Activated CD4-positive, alpha-beta memory T cell treated with anti-CD3 and anti-CD28 coated beads, Interleukin-2, amount 10 ng/mL, durations not matched to agents 7 days and 5 days (primary cell): ENCODE measurements around the gene S100A6. TPM values are rescaled to one million over a fixed set of nuclear protein-coding genes. Genes with fewer than 3 reads are reported as not detected.
"Not testable (repeated sequence)": the region's sequence is repeated elsewhere in the genome, so short reads cannot be mapped to it uniquely, and the experiment has no call there.

Experiments
- CTCF ChIA-PET: fragments of 350-600 bp; sonication (Branson Sonifier 250); formaldehyde crosslinking; loops from one replicate; lab custom pipeline; 2021; ENCODE audit warnings: antibody characterized with exemption, inconsistent platforms; lab: Charles Lee
- POLR2A ChIA-PET: fragments of 350-600 bp; sonication (Branson Sonifier 250); formaldehyde crosslinking; loops from one replicate; lab custom pipeline; 2021; ENCODE audit warnings: antibody characterized with exemption; lab: Charles Lee
- DNase-seq: peaks from one replicate; pipeline ENCODE4 v3.0.0-alpha.2; 2020
- H3K27ac Mint-ChIP-seq: one replicate; pipeline ENCODE4 v1.8.0; 2021; ENCODE audit warnings: mild to moderate bottlenecking, mixed read lengths
- H3K27me3 Mint-ChIP-seq: one replicate; pipeline ENCODE4 v1.8.0; 2021; ENCODE audit warnings: mixed read lengths
- H3K36me3 Mint-ChIP-seq: one replicate; pipeline ENCODE4 v1.8.0; 2021; ENCODE audit warnings: low read depth, mixed read lengths
- H3K4me1 Mint-ChIP-seq: one replicate; pipeline ENCODE4 v1.8.0; 2021; ENCODE audit warnings: mixed read lengths
- H3K4me3 Mint-ChIP-seq: one replicate; pipeline ENCODE4 v1.8.0; 2021; ENCODE audit warnings: mild to moderate bottlenecking, mixed read lengths
- H3K9me3 Mint-ChIP-seq: one replicate; pipeline ENCODE4 v1.8.0; 2021; ENCODE audit warnings: mixed read lengths
- total RNA-seq, 2 experiments: library from RNA; stranded (reverse); gene quantifications; one replicate each; pipeline ENCODE4 v1.2.3, GENCODE V29; 2021

S100A6 gene
- total RNA-seq, 2 experiments from 2014 or later: 781 to 799 TPM

DNA sequence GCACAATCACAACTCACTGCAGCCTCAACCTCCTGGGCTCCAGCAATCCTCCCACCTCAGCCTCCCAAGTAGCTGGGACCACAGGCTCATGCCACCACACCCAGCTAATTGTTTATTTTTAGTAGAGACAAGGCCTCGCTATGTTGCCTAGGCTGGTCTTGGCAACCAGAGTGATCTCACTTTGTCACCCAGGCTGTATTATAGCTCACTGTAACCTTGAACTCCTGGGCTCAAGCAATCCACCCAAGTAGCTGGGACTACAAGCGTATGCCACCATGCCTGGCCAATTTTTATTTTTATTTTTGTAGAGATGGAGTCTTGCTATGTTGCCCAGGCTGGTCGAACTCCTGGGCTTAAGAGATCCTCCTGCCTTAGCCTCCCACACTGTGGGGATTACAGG, 26.2 kb upstream of the S100A6 start:
- ChIA-PET POLR2A (interaction anchor here (1.2 to 8.2 kb wide), 3 partner anchors 17 to 28 kb away, joined by 4 to 188 read pairs (median 100); partner anchors contain the start of genes S100A4, S100A5 and S100A6), CTCF (interaction anchor here (0.8 to 5.4 kb wide), 5 partner anchors 9 to 55 kb away, joined by 3 to 99 read pairs (median 3); partner anchors contain the start of gene S100A6)
- not testable (repeated sequence) for H3K27me3 Mint-ChIP-seq, H3K9me3 Mint-ChIP-seq, H3K36me3 Mint-ChIP-seq, H3K4me3 Mint-ChIP-seq, H3K27ac Mint-ChIP-seq, DNase-seq
- H3K4me1 Mint-ChIP-seq: peaks cover 19% of the 10 kb centered on the region

DNA sequence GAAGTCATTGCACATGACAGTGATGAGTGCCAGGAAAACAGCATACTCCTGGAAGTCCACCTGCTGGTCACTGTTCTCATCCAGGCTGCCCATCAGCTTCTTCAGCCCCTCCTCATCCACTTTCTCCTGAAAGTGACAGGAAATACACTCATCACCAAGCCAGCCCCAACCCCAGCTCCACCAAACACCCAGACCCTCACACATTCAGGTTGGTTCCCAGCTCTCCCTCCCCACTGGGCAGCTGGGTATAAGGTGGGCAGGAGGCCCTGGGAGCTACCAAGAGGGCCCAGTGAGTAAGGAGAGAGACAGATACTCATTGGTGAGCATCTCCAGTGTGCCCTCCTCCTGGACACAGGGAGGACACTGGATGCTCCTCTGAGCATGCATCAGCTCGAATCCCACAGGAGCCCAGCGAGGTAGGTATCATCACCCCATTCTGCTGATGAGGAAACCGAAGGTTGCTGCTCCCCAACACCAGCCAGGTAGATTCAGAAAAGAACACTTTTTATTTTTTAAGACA, 25.7 kb upstream of the S100A6 start:
- ChIA-PET POLR2A (interaction anchor here (1.2 to 8.2 kb wide), 4 partner anchors 10 to 27 kb away, joined by 4 to 188 read pairs (median 52); partner anchors contain the start of genes S100A4, S100A5 and S100A6), CTCF (interaction anchor here (0.8 to 5.4 kb wide), 4 partner anchors 9 to 28 kb away, joined by 3 to 99 read pairs (median 3); partner anchors contain the start of gene S100A6)
- Mint-ChIP-seq H3K27ac (peak overlapping the region; percentile 44), H3K27me3 (no peaks in the 10 kb centered on the region), H3K9me3 (no peaks in the 10 kb centered on the region), H3K4me1 (peaks cover 14% of the 10 kb centered on the region), H3K36me3 (no peaks in the 10 kb centered on the region), H3K4me3 (no peak overlapping the region)
- DNase-seq: no peak

DNA sequence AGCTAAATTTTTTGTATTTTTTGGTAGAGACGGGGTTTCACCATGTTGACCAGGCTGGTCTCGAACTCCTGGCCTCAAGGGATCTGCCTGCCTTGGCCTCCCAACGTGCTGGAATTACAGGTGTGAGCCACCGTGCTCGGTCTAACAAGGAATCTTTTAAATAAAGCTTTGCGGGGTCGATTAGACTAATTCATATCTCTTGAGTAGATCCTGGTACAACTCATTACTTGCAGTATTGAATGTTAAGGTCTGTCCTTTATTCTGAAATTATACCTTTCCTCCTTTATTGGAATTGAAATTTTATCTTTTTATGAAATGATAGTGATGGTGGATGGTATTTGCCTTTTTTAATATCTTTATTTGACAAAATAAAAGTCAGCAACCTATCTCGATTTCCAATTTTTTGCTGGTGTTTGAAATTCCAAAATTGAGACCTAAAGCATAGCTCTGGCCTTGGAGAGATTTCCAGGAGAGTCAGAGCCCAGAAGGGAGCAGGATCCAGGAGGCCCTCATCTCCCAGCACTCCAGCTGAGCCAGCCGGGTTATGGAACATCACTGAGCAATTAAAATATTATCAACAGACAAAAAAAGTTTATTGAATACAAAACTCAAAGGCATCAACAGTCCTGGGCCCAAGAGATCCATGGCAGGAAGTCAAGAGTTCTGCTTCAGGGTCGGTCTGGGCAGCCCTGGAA, 25.1 kb upstream of the S100A6 start:
- CTCF ChIA-PET: interaction anchor here (0.8 to 1.0 kb wide), 2 partner anchors 10 to 13 kb away, joined by 3 read pairs; no protein-coding TSS in a partner anchor
- Mint-ChIP-seq H3K27ac (no peak overlapping the region), H3K27me3 (no peaks in the 10 kb centered on the region)

DNA sequence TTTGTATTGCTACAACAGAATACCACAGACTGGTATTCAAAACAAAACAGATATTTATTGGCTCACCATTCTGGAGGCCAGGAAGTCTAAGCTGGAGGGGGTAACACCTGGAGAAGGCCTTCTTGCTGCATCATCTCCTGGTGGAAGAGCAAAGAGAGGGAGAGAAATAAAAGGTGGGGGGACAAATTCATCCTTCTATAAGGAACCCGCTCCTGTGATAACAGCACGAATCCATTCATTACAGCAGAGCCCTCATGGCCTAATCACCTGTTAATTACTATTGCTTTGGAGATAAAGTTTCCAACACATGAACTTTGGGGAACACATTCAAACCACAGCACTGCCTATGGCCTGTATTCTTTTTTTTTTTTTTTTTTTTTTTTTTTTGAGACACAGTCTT, 24.4 kb upstream of the S100A6 start:
- Mint-ChIP-seq H3K4me3 (no peak overlapping the region), H3K9me3 (no peaks in the 10 kb centered on the region), H3K36me3 (no peaks in the 10 kb centered on the region), H3K4me1 (peaks cover 3% of the 10 kb centered on the region), H3K27ac (no peak overlapping the region), H3K27me3 (no peaks in the 10 kb centered on the region)
- DNase-seq: no peak
- POLR2A ChIA-PET: interaction anchor here (1.5 to 8.2 kb wide), 3 partner anchors 8 to 26 kb away, joined by 4 to 188 read pairs (median 100); partner anchors contain the start of genes S100A4 and S100A6
- CTCF ChIA-PET: interaction anchor here (0.8 to 1.3 kb wide), 2 partner anchors 8 to 49 kb away, joined by 3 to 7 read pairs; no protein-coding TSS in a partner anchor

More for the DNA sequence above, 25.1 kb upstream of the S100A6 start:
- POLR2A ChIA-PET: interaction anchor here (1.5 to 8.2 kb wide), 3 partner anchors 9 to 27 kb away, joined by 4 to 188 read pairs (median 100); partner anchors contain the start of genes S100A4 and S100A6
- H3K4me1 Mint-ChIP-seq: peaks cover 10% of the 10 kb centered on the region
- no peaks in the 10 kb centered on the region for H3K9me3 Mint-ChIP-seq
- H3K36me3 Mint-ChIP-seq: no peaks in the 10 kb centered on the region
- DNase-seq: no peak
- no peak overlapping the region for H3K4me3 Mint-ChIP-seq

DNA sequence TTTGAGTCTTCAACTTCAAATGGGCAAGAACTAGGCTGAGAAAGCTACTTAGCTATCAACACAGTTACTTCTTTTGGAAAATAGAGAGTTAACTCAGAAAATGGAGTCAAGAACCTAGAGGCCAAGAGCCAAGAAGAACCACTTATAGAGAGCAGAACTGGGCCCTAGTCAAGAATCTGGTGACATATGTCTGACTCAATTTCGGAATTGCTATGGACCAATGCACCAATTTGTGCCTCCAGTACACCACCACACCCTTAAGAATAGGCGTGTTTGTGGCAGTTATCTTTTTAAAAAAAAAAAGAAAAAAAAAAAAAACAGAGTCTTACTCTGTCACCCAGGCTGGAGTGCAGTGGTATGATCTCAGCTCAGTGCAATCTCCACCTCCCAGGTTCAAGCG, 22.1 kb upstream of the S100A6 start:
- no peak overlapping the region for H3K27ac Mint-ChIP-seq
- ChIA-PET CTCF (interaction anchor here (0.8 to 2.6 kb wide), 3 partner anchors 12 to 48 kb away, joined by 4 to 14 read pairs (median 4); partner anchors contain the start of gene S100A4), POLR2A (interaction anchor here (2.0 kb wide), 1 partner anchor 13 kb away, joined by 7 read pairs; no protein-coding TSS in a partner anchor)
- DNase-seq: no peak
- H3K4me3 Mint-ChIP-seq: no peak overlapping the region
- H3K27me3 Mint-ChIP-seq: no peaks in the 10 kb centered on the region
- no peaks in the 10 kb centered on the region for H3K36me3 Mint-ChIP-seq
- peaks cover 9% of the 10 kb centered on the region for H3K4me1 Mint-ChIP-seq
- no peaks in the 10 kb centered on the region for H3K9me3 Mint-ChIP-seq

DNA sequence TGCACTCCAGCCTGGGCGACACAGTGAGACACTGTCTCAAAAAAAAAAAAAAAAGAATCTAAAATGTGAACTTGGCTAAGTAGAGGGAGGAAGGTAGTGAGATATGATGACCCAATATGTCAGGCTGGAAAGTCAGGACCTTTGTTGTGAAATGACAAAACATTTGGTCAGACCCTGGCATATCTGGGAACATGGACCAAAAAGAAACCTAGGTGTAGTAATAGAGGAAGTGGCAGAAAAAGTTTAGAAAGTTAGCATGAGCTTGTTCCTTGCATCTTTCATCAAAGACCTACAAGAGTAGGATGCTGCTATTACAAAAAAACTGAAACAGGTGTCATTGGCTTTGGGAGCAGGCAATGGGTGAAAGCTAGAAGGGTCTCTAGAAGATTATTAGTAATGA, 20.6 kb upstream of the S100A6 start:
- Mint-ChIP-seq H3K9me3 (no peaks in the 10 kb centered on the region), H3K4me1 (peaks cover 9% of the 10 kb centered on the region), H3K36me3 (no peaks in the 10 kb centered on the region), H3K27me3 (no peaks in the 10 kb centered on the region), H3K27ac (no peak overlapping the region), H3K4me3 (no peak overlapping the region)
- no peak for DNase-seq
- ChIA-PET POLR2A (interaction anchor here (1.1 to 2.0 kb wide), 3 partner anchors 10 to 16 kb away, joined by 4 to 7 read pairs (median 4); partner anchors contain the start of gene S100A5), CTCF (interaction anchor here (0.7 to 2.6 kb wide), 2 partner anchors 11 to 23 kb away, joined by 3 to 14 read pairs; partner anchors contain the start of gene S100A4)

DNA sequence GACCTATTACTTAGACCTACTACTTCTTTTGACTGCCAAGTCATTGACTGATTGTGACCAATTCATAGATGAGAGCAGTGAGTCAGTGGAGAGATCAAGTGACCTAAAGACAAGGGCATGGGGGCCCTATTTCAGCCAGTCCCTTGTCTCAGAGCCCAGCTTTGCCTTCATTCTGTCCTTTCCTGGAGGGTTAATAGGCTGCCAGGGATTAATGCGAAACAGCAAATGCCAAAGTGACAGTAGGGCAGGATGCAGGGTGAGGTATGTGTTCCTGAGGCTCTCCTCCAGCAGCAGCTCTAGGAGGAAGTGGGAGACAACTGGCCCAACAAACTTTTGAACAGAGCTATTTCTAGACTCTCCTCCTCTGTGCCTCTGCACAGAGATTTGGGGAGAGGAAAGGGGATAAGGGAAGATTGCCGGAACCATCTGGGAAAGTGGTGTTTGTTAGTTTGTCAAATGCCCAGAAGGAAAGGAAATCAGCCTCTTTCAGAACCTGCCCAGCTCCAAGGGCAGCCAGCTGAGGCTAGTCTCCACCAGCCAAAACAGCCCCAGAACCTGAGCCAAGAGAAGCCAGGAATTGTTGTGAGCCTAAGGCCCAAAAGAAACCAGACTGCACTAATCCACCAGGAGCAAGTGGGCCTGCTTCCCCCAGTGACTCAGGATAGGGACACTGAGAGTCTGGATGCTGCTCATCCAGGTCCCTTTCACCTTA, 18.2 kb upstream of the S100A6 start:
- Mint-ChIP-seq H3K27me3 (peaks cover 3% of the 10 kb centered on the region), H3K9me3 (no peaks in the 10 kb centered on the region), H3K36me3 (no peaks in the 10 kb centered on the region), H3K4me1 (peaks cover 15% of the 10 kb centered on the region), H3K4me3 (no peak overlapping the region), H3K27ac (no peak overlapping the region)
- POLR2A ChIA-PET: interaction anchor here (1.1 to 2.1 kb wide), 4 partner anchors 8 to 19 kb away, joined by 4 to 10 read pairs (median 6); partner anchors contain the start of genes S100A5 and S100A6
- DNase-seq: no peak
- CTCF ChIA-PET: interaction anchor here (1.6 kb wide), 1 partner anchor 8 kb away, joined by 5 read pairs; the partner anchor contains the start of gene S100A4

DNA sequence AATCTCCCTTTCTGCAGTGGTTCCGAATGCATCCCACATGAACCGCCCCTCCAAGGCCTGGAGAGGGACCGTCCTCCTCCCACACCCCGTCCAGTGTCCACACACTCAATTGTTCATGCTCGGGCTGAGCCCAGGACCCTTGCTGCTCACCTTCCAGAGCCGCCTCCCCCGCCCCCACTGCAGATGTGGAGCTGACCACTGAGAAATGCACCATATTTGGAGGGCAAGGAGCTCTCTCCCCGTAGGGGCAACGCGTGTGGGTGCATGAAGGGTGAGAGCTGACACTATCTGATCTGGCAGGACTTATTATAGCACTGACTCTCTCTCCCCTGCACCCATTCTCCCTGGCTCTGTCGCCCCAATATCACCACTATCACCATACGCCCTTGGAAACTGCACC, 17.3 kb upstream of the S100A6 start:
- H3K27me3 Mint-ChIP-seq: peaks cover 3% of the 10 kb centered on the region
- H3K9me3 Mint-ChIP-seq: no peaks in the 10 kb centered on the region
- H3K4me3 Mint-ChIP-seq: no peak overlapping the region
- ChIA-PET POLR2A (interaction anchor here (1.5 to 1.6 kb wide), 2 partner anchors 8 to 12 kb away, joined by 5 to 10 read pairs; partner anchors contain the start of gene S100A5), CTCF (no interaction called here)
- peaks cover 24% of the 10 kb centered on the region for H3K4me1 Mint-ChIP-seq
- no peak for DNase-seq
- no peak overlapping the region for H3K27ac Mint-ChIP-seq
- H3K36me3 Mint-ChIP-seq: no peaks in the 10 kb centered on the region

DNA sequence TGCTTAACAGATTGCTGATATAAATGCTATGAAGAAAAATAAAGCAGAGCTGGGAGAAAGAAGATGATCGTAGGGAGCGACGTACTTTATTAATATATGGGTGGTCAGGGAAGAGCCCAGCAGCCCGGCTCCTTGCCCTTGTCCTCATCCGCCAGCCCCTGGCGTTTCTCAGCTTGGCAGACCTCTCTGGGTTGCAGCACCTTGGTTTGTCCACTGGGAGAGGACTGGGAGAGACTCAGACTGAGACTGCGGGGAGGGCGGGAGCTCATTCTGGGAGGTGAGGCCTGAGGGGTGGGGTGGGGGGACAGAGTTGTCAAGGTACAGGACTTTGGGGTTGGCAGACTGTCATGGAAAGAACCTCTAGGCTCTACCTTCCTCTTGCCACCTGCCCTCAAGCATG, 16.5 kb upstream of the S100A6 start:
- DNase-seq: no peak
- peaks cover 31% of the 10 kb centered on the region for H3K4me1 Mint-ChIP-seq
- CTCF ChIA-PET: interaction anchor here (0.9 to 3.1 kb wide), 3 partner anchors 9 to 20 kb away, joined by 3 to 15 read pairs (median 9); no protein-coding TSS in a partner anchor
- H3K27ac Mint-ChIP-seq: no peak overlapping the region
- H3K36me3 Mint-ChIP-seq: no peaks in the 10 kb centered on the region
- POLR2A ChIA-PET: interaction anchor here (0.9 to 2.6 kb wide), 5 partner anchors 8 to 20 kb away, joined by 3 to 13 read pairs (median 4); partner anchors contain the start of gene S100A5
- peaks cover 3% of the 10 kb centered on the region for H3K27me3 Mint-ChIP-seq
- H3K9me3 Mint-ChIP-seq: no peaks in the 10 kb centered on the region
- H3K4me3 Mint-ChIP-seq: no peak overlapping the region

DNA sequence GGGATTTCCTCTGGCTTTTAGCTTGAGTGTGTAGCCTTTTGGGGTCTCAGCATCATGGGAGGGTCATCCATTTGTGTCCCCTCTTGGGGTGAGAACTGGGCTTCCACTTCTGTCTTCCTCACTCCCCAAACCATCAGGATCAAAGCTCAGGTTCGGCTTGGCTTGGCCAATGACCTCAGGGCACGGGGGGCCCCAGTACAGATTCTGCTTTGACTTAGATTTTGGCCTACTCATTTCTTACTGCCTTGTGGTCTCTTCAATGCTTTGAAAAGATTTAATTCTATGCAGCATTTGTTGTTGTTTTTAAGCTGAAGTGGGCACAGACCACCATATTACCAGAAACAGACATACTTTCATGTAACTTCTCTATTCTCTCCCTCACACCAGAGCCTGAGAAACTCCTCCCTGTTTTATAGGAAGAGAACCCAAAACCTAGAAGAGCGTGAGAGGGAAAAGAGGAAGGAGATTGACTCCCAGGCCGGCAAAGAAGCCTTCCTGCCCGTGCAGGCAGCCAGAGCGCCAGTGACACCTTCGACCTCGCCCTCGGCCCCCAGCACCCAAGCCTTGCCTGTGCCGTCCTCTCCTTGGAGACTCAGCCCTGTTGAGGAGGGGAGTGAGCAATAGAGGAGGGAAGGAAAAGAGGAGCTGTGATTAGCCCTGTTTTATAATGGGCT, 15.2 kb upstream of the S100A6 start:
- H3K27ac Mint-ChIP-seq: no peak overlapping the region
- no peak overlapping the region for H3K4me3 Mint-ChIP-seq
- CTCF ChIA-PET: interaction anchor here (0.9 to 3.1 kb wide), 4 partner anchors 15 to 18 kb away, joined by 3 to 15 read pairs (median 6); partner anchors contain the start of gene S100A6
- peaks cover 42% of the 10 kb centered on the region for H3K4me1 Mint-ChIP-seq
- peaks cover 3% of the 10 kb centered on the region for H3K27me3 Mint-ChIP-seq
- POLR2A ChIA-PET: interaction anchor here (1.0 to 2.7 kb wide), 7 partner anchors 10 to 18 kb away, joined by 3 to 13 read pairs (median 6); partner anchors contain the start of genes S100A2, S100A5 and S100A6
- no peak for DNase-seq
- no peaks in the 10 kb centered on the region for H3K9me3 Mint-ChIP-seq
- H3K36me3 Mint-ChIP-seq: no peaks in the 10 kb centered on the region

DNA sequence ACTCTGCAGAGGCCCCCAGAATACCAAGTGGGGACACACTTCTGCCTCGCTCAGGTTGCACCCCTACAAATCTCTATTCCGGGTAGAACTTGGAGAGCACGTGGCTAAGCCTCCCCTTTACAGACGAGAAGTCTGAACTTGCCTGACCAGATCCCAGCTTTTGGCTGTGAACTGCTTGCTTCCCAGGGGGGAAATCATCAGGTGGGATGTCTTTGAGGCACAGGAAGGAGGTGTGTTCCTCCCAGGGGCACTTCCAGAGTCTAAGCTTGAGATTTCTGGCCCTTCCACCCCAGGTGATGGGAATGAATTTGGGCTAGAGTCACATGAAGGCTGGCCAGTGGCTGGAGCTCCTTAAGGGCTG, 14.6 kb upstream of the S100A6 start:
- H3K27ac Mint-ChIP-seq: no peak overlapping the region
- H3K4me1 Mint-ChIP-seq: peaks cover 48% of the 10 kb centered on the region
- no peak overlapping the region for H3K4me3 Mint-ChIP-seq
- CTCF ChIA-PET: interaction anchor here (1.5 to 3.1 kb wide), 3 partner anchors 15 to 18 kb away, joined by 4 to 15 read pairs (median 9); partner anchors contain the start of gene S100A6
- H3K36me3 Mint-ChIP-seq: peaks cover 3% of the 10 kb centered on the region
- H3K9me3 Mint-ChIP-seq: no peaks in the 10 kb centered on the region
- DNase-seq: no peak
- POLR2A ChIA-PET: interaction anchor here (1.0 to 2.7 kb wide), 6 partner anchors 10 to 18 kb away, joined by 3 to 13 read pairs (median 7); partner anchors contain the start of genes S100A2, S100A5 and S100A6
- H3K27me3 Mint-ChIP-seq: peaks cover 3% of the 10 kb centered on the region
